ENCODE data around the gene PTOV1.

The PTOV1 gene

DNA sequence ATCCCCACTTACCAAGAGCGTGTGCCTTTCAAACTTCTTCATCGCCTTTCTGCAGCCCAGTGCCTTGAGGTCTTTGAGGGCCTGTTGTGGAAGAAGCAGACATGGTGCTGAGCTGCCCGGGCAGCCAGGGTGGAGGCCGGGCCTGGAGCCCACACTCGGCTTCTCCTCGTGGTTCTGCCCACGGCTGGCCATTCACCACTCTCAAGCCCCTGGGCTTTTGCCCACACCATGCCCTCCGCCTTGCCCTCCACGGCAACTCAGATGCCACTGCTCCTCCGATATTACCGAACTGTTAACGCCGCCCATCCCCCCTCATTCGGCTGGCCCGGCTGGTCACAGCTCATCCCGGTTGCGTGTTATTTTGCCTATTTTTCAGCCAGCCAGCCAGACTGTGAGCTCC, 40.4 kb downstream of the PTOV1 start:
- H3K9me3 ChIP-seq (ENCODE audit: control insufficient read depth, low read depth, low read length): no peaks in the 10 kb centered on the region
- H3K27ac ChIP-seq (ENCODE audit: low read length): no peak overlapping the region
- peak overlapping the region; percentile 23 for H3K4me3 ChIP-seq (ENCODE audit: low read length)
- peaks cover 9% of the 10 kb centered on the region for H3K27me3 ChIP-seq (ENCODE audit: control insufficient read depth, insufficient read depth, low read length)
- no peak overlapping the region for H3K9ac ChIP-seq (ENCODE audit: low read length)
- no peaks in the 10 kb centered on the region for H3K36me3 ChIP-seq (ENCODE audit: control insufficient read depth, low read depth, low read length)
- peaks cover 4% of the 10 kb centered on the region for H3K4me1 ChIP-seq (ENCODE audit: control insufficient read depth, low read depth, low read length)

DNA sequence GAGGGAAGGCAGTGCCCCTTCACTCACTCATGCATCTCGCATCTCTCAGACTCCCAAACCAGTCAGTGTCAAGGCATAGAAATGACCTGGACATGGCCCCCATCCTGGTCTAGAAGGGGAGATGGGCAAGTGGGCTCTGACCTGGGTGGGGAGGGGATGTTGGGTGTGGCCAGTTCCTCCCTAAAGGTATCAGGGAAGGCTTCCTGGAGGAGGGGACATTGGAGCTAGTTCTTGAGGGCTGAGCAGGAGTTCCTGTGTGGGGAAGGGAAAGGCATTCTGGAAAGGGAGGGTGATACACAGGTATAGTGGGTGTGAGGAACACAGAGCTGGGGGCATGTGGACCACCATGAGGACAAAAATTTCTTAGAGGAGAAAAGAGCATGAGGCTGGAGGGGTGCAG, 41.8 kb downstream of the PTOV1 start:
- H3K27ac ChIP-seq (ENCODE audit: low read length): no peak overlapping the region
- H3K4me1 ChIP-seq (ENCODE audit: control insufficient read depth, low read depth, low read length): peaks cover 4% of the 10 kb centered on the region
- H3K27me3 ChIP-seq (ENCODE audit: control insufficient read depth, insufficient read depth, low read length): peaks cover 9% of the 10 kb centered on the region
- no peaks in the 10 kb centered on the region for H3K9me3 ChIP-seq (ENCODE audit: control insufficient read depth, low read depth, low read length)
- no peaks in the 10 kb centered on the region for H3K36me3 ChIP-seq (ENCODE audit: control insufficient read depth, low read depth, low read length)
- H3K4me3 ChIP-seq (ENCODE audit: low read length): no peak overlapping the region
- H3K9ac ChIP-seq (ENCODE audit: low read length): no peak overlapping the region

DNA sequence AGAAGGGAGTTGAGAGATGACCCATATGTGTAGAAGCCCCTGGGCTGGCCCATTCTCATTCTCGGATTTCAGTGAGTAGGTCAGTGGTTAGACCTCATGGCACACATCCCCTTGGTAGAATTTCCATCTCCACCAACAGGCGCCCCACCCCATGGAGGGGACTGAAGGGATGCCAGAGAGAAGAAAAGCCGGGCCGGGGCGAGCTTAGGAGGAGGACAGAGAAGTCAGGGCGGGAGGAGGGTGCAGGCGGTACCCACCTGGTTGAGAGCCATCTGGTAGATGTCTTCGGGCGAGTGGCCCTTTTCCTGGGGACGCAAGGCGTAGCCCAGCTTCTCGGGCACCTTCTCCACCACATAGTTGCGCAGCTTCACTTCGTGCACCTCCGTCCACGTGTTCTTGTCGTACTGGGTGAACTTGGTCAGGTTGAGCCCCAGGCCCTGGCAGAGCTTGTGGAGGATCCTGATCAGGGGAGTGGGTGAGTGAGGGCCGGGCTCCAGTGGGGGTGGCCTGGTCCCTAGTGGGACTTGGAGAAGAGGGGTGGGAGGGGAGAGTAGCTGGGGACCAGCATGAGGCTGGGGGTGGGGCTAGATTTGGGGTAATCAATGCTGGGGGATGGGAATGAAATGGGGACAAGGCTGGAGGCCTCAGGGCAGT, 43.2 kb downstream of the PTOV1 start:
- Histone ChIP-seq H3K27me3 (ENCODE audit: control insufficient read depth, insufficient read depth, low read length) (peaks cover 9% of the 10 kb centered on the region), H3K27ac (ENCODE audit: low read length) (no peak overlapping the region), H3K9me3 (ENCODE audit: control insufficient read depth, low read depth, low read length) (no peaks in the 10 kb centered on the region), H3K36me3 (ENCODE audit: control insufficient read depth, low read depth, low read length) (no peaks in the 10 kb centered on the region), H3K4me1 (ENCODE audit: control insufficient read depth, low read depth, low read length) (peaks cover 4% of the 10 kb centered on the region), H3K4me3 (ENCODE audit: low read length) (no peak overlapping the region), H3K9ac (ENCODE audit: low read length) (no peak overlapping the region)

DNA sequence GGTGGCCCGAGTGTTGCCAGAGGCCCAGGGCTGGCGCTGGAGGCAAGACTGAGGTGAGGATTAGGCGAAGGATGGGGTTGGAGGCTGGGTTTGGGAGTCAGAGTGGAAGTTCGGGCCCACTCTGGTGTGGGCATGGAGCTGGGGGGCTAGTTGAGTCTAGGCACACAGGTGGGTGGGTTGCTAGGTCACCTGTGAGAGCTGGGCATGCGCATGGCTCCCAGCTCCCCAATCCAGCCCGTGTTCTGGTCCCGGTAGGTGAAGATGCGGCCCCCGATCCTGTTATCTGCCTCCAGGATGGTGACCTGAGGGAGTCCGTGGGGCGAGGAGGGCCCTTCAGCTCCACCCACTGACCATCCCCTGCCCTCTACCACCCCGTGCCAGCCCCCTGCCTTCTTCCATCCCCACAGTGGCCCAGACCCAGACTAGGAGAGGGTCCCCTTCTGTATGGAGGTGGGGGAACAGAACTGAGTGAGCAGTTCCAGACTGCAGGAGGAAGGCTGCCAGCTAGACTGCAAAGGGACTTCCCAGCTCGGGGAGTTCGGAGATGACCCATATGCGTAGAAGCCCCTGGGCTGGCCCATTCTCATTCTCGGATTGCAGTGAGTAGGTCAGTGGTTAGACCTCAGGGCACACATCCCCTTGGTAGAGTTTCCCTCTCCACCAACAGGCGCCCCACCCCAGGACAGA, 44.1 kb downstream of the PTOV1 start:
- H3K9me3 ChIP-seq (ENCODE audit: control insufficient read depth, low read depth, low read length): no peaks in the 10 kb centered on the region
- H3K9ac ChIP-seq (ENCODE audit: low read length): no peak overlapping the region
- peaks cover 3% of the 10 kb centered on the region for H3K27me3 ChIP-seq (ENCODE audit: control insufficient read depth, insufficient read depth, low read length)
- no peak overlapping the region for H3K27ac ChIP-seq (ENCODE audit: low read length)
- H3K4me1 ChIP-seq (ENCODE audit: control insufficient read depth, low read depth, low read length): peaks cover 4% of the 10 kb centered on the region
- no peaks in the 10 kb centered on the region for H3K36me3 ChIP-seq (ENCODE audit: control insufficient read depth, low read depth, low read length)
- no peak overlapping the region for H3K4me3 ChIP-seq (ENCODE audit: low read length)

DNA sequence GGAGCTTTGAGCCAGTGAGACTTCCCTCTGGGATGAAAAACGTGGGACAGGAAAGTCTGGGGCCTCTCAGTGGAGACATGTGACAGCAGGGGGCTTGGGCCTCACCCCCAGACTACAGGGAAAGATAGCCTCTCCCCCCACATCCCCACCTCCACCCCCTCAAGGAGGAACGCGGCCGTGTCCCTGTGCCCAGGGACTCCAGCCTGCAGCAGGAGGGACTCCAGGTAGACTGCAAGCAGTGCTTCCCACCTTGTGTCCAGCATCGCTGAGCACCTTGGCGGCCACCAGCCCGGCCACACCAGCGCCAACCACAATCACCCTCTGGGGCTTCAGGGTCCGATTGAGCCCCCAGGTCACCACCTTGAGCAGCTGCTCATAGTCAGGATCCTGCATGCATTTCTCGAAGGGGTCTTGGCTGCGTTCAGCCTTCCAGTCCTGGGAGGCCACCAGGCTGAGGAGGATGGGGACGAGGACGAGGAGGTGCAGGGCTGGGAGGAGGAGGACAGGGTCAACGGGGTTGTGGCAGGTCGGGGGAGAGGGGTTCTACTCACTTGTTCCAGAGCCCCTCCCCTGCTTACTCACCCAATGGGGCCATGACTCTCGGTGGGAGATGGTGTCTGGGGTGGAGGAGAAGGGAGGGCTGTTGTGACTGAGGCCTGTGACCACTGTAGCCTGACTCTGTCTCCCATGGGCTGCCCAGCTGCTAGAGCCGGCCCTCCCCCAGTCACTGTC, 44.8 kb downstream of the PTOV1 start:
- H3K4me3 ChIP-seq (ENCODE audit: low read length): no peak overlapping the region
- no peaks in the 10 kb centered on the region for H3K9me3 ChIP-seq (ENCODE audit: control insufficient read depth, low read depth, low read length)
- no peaks in the 10 kb centered on the region for H3K36me3 ChIP-seq (ENCODE audit: control insufficient read depth, low read depth, low read length)
- H3K27ac ChIP-seq (ENCODE audit: low read length): no peak overlapping the region
- peaks cover 4% of the 10 kb centered on the region for H3K4me1 ChIP-seq (ENCODE audit: control insufficient read depth, low read depth, low read length)
- H3K9ac ChIP-seq (ENCODE audit: low read length): no peak overlapping the region
- H3K27me3 ChIP-seq (ENCODE audit: control insufficient read depth, insufficient read depth, low read length): peaks cover 3% of the 10 kb centered on the region

DNA sequence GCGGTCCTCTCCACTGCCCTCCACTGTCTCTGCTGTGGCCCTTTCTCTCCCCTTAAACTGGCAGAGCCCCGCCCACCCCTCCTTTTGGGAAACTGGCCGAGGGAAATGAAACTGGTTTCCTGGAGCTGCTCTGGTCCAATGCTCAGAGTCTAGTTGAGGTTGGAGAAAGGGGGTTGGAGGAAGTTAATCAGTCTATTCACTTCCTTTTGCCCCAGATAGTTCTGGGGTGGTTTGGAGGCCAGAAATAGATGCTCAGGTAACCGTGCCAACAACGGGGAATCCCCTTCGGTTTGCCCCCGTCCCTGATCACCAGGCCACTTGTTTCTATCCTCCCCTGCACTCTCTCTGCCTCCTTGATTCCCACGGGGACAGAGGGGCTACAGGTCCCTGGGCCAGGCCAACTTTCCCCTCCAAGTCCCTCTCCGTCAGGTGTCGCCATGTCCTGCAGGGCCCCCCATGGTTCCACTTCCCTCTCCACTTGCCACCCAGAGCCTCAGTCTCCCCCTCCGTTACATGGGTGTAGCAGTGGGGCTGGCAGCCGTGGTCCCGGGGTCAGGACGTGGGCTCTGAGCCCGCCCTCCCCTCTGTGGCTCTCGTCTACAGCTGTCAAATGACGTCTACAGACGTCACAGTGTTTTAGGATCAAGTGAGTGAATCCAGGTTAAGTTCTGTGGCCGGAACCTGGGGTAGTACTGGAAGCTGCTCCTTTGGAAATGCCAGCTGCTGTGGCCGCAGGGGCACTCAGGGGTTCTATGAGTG, 46.1 kb downstream of the PTOV1 start, which contains the start of gene IL4I1:
Gene IL4I1, minus strand, starts transcription at position 25 of the 759 bp plus-strand sequence. CDS start 727 bp downstream, outside the sequence.
- H3K9me3 ChIP-seq (ENCODE audit: control insufficient read depth, low read depth, low read length): no peaks in the 10 kb centered on the region
- no peaks in the 10 kb centered on the region for H3K4me1 ChIP-seq (ENCODE audit: control insufficient read depth, low read depth, low read length)
- no peaks in the 10 kb centered on the region for H3K36me3 ChIP-seq (ENCODE audit: control insufficient read depth, low read depth, low read length)
- no peak within 1 kb of the TSS for H3K9ac ChIP-seq (ENCODE audit: low read length)
- no peaks in the 10 kb centered on the region for H3K27me3 ChIP-seq (ENCODE audit: control insufficient read depth, insufficient read depth, low read length)
- no peak within 1 kb of the TSS for H3K4me3 ChIP-seq (ENCODE audit: low read length)
- no peak within 1 kb of the TSS for H3K27ac ChIP-seq (ENCODE audit: low read length)

DNA sequence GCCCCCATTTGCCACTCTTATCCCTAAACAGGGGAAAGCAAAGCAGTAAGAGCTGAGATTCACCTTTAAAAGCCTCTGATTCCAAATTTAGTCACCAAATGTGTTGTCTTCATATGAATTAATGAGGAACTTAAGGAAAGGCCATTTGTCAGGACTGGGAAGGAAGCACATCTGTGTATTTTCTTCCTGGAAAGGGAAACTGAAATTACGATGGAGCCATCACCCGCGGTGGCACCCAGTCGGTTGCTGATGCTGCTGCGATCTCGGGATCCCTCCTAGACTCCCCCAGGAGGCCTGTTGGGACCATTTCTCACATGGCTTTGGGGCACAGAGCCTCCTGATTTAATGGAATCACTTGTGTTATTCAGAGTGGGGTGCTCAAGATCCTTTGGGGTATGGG, 53.2 kb downstream of the PTOV1 start:
- Histone ChIP-seq H3K27me3 (ENCODE audit: control insufficient read depth, insufficient read depth, low read length) (no peaks in the 10 kb centered on the region), H3K36me3 (ENCODE audit: control insufficient read depth, low read depth, low read length) (peaks cover 19% of the 10 kb centered on the region), H3K9ac (ENCODE audit: low read length) (no peak overlapping the region), H3K9me3 (ENCODE audit: control insufficient read depth, low read depth, low read length) (no peaks in the 10 kb centered on the region), H3K4me1 (ENCODE audit: control insufficient read depth, low read depth, low read length) (peaks cover 3% of the 10 kb centered on the region), H3K27ac (ENCODE audit: low read length) (no peak overlapping the region), H3K4me3 (ENCODE audit: low read length) (no peak overlapping the region)

DNA sequence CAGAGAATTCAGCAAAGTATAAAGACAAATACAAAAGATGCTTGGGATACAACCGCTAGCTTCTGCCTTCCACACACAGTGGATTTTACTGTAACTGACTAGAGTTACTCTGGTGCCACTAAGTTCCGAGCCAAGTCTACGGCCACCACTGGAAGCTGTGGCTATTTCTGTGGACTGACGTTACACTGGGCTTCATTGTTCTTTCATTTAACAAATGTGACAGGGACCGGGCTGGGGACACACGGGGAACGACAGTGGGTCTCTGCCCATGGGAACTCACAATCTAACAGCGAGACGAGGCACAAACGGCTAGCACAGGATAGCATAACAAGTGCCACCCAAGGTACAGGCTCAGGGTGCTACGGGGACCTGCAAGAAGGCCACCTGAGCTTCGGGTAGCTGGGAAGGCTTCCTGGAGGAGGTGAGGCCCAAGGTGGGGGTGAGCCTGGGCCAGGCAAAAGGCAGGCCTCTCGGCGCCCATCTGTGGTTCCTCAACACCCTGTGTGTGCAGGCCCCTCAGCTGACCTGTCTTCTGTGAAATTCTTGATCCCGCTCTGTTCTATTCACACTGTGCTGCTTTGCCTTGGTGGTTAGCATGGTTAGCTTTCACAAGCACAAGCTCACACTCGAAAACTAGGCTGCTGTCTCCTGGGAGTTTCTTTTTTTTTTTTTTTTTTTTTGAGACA, 56.1 kb downstream of the PTOV1 start:
- H3K9ac ChIP-seq (ENCODE audit: low read length): no peak overlapping the region
- H3K27me3 ChIP-seq (ENCODE audit: control insufficient read depth, insufficient read depth, low read length): no peaks in the 10 kb centered on the region
- H3K9me3 ChIP-seq (ENCODE audit: control insufficient read depth, low read depth, low read length): no peaks in the 10 kb centered on the region
- H3K4me3 ChIP-seq (ENCODE audit: low read length): no peak overlapping the region
- peaks cover 3% of the 10 kb centered on the region for H3K4me1 ChIP-seq (ENCODE audit: control insufficient read depth, low read depth, low read length)
- peaks cover 29% of the 10 kb centered on the region for H3K36me3 ChIP-seq (ENCODE audit: control insufficient read depth, low read depth, low read length)
- no peak overlapping the region for H3K27ac ChIP-seq (ENCODE audit: low read length)

DNA sequence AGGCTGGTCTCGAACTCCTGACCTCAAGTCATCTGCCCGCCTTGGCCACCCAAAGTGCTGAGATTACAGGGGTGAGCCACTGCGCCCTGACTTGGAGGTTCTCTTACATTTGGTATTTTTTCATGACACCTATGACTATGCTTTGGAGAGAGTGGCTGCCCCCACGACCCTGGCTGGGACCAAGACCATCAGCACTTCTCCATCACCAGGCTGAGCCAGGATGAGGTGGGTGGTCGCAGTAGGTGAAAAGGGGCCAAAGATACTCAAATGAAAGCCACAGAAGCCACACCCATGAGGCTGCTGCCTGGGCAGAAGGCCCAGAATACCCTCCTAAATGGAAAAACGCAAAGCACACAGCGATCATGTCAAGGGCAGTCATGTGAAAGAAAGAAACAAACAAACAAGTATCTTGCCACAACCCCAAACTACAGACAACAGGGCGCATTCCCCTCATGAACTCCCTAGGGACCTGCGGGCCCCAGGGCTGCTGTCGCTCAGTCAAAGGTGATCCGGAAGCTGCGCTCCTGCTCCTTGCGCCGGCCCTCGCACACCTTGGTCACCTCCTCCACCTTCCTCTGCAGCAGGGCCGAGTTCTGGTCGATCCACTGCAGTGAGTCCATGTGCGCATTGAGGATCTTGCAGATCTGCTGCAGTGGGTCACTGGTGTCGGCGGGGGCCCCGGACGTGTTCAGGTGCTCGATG, 56.9 kb downstream of the PTOV1 start:
- Histone ChIP-seq H3K9ac (ENCODE audit: low read length) (no peak overlapping the region), H3K4me1 (ENCODE audit: control insufficient read depth, low read depth, low read length) (peaks cover 3% of the 10 kb centered on the region), H3K27ac (ENCODE audit: low read length) (no peak overlapping the region), H3K9me3 (ENCODE audit: control insufficient read depth, low read depth, low read length) (no peaks in the 10 kb centered on the region), H3K27me3 (ENCODE audit: control insufficient read depth, insufficient read depth, low read length) (no peaks in the 10 kb centered on the region), H3K4me3 (ENCODE audit: low read length) (no peak overlapping the region), H3K36me3 (ENCODE audit: control insufficient read depth, low read depth, low read length) (peaks cover 35% of the 10 kb centered on the region)

DNA sequence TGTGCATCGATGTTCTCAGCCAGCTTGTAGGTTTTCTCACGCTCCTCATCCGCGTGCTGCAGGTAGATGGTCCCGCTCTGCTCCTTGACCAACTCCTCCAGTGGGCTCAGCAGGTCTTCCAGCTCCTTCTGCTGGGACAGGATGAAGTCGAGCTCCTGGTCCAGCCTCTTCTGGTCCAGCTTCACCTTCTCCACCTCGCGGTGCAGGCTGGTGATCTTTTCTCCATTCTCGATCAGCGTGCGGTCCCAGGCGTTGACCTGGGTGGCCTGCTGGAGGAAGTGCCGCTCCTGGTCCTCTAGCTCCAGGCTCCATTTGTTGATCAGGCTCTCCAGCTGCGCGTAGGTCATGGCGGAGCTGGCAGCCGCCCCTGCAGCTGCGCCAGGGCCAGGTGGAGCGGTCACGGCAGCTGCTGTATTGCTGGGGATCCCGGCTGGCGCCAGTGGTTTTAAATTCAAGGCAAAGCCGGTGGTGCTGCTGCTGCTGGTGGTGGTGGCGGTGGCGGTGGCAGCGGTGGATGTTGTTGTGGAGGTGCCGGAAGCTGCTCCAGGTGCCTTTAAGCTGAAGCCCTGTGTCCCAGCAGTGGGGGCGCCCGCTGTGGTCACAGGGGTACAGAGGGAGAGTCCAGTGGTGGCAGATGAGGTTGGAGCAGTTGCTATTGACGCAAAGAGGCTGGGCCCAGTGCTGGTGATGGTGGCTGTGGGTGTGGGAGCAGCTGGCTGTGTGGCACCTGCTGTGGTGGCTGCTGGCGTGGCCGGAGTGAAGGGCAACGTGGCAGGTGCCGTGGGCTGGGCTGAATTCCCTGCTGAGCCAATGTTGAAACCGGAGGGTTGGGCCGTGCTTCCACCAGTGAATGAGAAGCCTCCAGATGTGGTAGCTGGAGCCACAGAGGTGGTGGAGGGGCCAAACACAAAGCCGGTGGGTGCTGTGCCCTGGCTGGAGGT, 57.8 kb downstream of the PTOV1 start:
- Histone ChIP-seq H3K27me3 (ENCODE audit: control insufficient read depth, insufficient read depth, low read length) (no peaks in the 10 kb centered on the region), H3K4me3 (ENCODE audit: low read length) (no peak overlapping the region), H3K27ac (ENCODE audit: low read length) (no peak overlapping the region), H3K9ac (ENCODE audit: low read length) (no peak overlapping the region), H3K36me3 (ENCODE audit: control insufficient read depth, low read depth, low read length) (peaks cover 42% of the 10 kb centered on the region), H3K9me3 (ENCODE audit: control insufficient read depth, low read depth, low read length) (no peaks in the 10 kb centered on the region), H3K4me1 (ENCODE audit: control insufficient read depth, low read depth, low read length) (peaks cover 3% of the 10 kb centered on the region)

All from iPS-18a (cell line).